Measurements from ENCODE around the gene ZNF530.

Gene ZNF530

DNA sequence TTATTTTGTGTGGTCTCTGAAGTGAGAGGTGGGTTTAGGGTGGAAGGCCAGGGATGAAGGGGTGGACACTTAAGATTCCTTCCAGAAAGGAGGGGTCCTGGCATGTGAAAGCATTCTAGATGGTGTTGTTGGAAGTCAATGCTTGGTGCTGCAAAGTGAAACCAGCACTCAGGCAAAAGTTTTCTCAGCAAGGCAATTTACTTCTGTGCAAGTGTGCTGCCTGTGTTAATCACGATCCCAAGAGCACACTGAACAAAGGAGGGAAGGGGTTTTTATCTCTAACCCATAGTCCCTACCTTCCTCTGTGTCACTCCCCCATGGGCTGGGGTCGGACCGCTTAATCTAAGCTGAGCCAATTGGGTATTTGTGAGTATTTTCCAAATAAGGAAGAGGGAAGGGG lies 15.7 kb downstream of the ZNF530 start:
- no peak for DNase-seq

DNA sequence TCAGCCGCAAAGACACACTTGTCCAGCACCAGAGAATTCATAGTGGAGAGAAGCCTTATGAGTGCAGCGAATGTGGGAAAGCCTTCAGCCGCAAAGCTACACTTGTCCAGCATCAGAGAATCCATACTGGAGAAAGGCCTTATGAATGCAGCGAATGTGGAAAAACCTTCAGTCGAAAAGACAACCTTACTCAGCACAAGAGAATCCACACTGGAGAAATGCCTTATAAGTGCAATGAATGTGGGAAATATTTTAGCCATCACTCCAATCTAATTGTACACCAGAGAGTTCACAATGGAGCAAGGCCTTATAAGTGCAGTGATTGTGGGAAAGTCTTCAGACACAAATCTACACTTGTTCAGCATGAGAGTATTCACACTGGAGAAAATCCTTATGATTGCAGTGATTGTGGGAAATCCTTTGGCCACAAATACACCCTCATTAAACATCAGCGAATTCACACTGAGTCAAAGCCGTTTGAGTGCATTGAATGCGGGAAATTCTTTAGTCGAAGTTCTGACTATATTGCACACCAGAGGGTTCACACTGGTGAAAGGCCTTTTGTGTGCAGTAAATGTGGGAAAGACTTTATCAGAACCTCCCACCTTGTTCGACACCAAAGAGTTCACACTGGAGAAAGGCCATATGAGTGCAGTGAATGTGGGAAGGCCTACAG lies 21.1 kb downstream of the ZNF530 start:
- no peak for DNase-seq

DNA sequence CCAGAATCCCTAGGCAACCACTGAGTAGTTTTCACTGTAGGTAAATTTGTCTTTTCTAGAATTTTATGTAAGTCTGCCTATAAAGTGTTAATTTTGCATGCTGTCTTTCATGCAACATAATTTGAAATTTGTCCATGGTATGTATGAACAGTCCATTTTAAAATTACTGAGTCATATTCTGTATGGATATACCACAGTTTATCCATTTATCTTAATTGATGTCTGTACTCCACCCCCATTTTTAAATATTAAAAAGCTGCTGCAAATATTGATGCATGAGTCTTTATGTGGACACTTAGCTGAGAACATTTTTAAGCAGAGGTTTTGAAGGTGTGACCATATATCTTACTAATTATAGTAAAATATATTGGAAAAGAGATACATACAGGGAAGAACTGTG lies 23.4 kb downstream of the ZNF530 start:
- no peak for DNase-seq

DNA sequence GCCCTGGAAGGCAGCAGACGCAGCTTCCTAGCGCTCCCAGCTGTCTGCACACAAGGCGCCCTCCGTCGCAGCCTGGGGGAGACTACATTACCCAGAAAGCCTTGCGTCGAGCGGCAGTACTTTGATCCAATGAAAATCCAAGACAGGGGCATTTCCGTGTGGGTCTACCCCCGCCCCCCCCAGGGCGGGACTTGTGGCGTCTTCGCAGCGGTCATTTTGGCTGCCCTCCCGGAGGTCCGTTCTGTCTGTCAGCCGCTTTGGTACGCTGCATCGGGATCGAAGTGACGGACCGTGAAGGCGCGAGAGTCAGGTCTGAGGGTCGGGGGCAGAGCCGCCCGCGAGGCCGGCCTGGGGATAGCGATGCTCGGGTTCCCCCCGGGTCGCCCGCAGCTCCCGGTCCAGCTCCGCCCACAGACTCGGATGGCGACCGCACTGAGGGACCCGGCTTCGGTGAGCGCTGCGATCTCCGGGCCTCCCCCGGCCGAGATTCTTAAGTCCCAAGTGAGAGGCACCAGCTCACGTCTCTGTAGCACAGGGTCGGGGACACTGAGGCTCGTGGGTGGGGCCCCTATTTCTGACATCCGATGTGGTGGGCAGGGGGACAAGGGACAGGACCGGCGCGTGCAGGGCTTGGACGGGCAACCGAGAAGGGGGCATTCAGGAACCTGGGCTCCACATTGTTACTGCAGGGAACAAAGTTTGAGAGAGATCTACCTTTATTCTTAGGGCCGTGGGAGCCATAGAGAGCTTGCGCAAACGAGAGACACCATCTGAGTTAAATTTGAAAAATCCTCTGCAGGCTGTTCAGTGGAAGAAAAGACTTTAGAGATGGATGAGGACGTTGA lies 33.5 kb downstream of the ZNF530 start, which contains the start of gene ZNF211:
Gene ZNF211 (plus strand): TSS at position 182 of the 845 bp plus-strand sequence. CDS start 179 bp downstream, at position 361.
- DNase-seq, result peak; percentile 50 to 93 (median 86)

DNA sequence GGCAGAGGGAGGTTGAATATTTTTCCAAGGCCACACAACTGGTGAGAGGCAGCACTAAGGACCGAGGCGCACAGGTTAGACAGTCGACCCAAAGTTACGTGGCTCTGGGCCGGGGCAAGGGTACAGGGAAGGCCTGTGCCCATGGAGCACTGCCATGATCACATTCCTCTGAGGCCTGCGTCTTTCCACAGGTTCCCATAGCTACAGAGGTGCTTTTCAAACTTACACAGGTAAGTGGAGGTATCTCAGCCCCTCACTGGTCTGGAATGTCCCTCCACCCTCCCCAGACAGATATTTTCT lies 34.1 kb downstream of the ZNF530 start:
- DNase-seq, result no peak

DNA sequence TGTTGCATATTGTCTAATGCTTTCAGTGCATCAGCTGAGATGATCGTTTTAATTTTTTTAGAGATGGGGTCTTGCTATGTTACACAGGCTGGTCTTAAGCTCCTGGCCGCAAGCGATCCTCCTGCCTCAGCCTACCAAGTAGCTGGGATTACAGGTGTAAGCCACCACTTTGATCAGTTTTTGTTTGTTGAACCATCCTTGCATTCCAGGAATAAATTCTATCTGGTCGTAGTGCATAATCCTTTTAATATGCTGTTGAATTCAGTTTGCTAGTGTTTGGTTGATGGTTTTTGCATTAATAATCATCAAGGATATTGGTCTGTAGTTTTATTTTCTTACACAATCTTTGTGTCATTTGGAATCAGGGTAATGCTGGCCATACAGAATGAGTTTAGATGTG lies 37.7 kb downstream of the ZNF530 start:
- DNase-seq, result no peak

DNA sequence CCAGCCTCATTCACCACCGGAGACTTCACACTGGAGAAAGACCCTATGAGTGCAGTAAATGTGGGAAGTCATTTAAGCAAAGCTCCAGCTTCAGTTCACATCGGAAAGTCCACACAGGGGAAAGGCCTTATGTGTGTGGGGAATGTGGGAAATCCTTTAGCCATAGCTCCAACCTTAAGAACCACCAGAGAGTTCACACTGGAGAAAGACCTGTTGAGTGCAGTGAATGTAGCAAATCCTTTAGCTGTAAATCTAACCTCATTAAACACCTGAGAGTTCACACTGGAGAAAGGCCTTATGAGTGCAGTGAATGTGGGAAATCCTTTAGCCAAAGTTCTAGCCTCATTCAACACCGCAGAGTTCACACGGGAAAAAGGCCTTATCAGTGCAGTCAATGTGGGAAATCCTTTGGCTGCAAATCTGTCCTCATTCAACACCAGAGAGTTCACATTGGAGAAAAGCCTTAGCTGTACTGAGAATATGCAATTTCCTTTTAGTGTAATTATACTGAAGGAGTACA lies 42.1 kb downstream of the ZNF530 start:
- no peak for DNase-seq

DNA sequence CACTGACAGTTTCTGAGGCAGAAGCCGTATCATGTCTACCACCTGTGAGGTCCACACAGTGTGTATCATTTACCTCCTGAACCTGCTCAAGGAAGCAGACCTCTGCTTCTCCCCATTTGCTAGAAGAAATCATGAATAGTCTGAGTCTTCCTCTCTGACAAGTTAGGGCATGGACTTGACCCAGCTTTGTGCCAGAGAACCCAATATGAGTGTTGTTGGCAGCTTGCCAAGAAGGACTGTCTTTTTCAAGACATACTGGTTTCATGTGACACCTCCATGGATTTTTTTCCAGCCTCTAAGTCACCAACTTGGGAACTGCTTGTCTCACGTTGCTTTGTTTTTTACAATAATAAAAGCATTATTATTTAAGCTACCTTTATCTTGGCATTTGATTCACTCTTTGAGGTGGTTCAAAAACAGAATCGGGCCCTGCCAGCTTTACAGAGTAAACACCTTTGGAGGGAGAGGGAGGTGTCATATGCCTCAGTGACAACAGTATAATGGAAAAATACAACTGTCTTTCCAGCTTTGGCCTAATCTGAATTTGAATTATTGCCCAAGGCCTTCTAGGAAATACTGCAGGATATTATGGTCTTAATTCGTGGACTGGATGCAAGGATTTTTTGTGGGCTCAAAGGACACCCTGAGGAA lies 42.8 kb downstream of the ZNF530 start:
- DNase-seq, result no peak

DNA sequence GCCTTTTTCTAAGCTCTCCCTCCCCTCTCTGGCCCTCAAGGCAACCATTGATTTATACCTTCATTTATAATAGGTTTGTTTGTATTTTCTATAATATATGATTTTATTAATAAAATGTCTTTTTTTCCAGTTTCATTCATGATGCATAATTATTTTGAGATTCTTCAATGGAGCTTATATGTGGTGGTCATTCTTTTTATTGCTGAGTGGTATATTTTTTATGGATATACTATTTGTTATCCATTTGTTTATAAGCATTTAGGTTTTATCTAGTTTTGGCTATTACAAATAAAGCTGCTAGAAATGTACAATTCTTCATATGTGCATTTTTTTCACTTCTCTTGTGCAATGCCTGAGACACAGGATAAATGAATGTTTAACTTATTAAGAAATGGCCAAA lies 44.0 kb downstream of the ZNF530 start:
- DNase-seq, result no peak

DNA sequence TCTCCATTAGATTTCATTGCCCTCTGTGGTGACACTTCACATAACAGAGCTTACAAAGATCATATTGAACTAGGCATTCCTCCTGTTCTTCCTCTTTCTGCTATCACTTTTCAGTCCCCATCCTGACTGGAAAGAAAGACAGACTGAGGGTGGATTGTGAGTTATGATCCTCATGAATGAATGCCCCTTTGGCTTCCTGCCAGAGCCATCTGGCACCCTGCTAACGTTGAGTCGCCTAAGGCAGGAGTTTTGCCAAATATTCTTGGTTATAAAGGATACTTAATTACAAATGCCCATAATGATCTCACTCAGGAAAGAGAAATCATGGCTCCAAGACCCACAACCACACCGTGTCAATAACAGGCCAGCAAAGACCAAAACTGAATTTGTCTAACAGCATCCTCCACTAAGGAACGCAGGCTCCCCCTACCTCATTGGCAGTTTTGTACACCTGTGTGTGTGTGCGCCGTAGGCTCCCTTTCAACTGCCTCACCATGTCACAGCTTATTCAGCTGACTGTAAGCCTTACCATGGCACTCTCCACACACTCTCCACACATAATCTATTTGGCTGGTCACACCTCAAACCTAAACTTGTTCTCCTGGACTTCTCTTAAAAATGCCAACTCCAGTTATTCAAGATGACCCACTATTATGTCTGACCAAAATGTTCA lies 48.8 kb downstream of the ZNF530 start:
- no peak for DNase-seq

DNA sequence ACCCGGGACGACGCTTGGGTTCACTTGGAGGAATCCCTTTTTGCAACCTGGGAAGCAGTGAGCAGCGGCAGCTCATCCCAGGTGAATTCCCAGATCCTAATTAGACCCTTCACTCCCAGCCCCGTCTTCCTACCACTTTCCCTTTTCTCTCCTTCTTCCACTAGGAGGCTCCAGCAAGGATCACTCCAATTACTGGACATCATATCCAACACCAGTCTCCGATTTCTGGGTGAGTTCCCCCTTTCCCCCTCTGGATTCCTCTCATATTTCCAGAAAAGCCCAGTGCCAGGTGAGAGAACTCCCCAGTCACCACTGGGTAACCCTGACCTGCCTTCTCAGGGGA lies 51.9 kb downstream of the ZNF530 start:
- DNase-seq, result no peak

DNA sequence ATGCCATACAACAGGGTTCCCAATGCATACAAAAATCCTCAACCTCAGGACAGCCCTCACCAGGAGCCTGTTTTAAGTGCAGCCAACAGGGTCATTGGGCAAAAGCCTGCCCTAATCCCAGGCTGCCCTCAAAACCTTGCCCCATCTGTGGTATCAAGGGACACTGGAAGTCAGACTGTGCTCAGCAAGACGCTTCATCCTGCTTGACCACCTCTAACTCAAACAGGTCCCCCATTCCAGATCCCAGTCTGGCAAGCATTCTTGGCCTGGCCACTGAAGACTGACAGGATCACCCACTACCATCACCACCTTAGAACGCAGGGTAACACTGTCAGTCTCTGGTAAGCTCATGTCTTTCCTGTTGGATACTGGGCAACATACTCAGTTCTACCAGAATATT lies 54.0 kb downstream of the ZNF530 start:
- DNase-seq, result no peak

DNA sequence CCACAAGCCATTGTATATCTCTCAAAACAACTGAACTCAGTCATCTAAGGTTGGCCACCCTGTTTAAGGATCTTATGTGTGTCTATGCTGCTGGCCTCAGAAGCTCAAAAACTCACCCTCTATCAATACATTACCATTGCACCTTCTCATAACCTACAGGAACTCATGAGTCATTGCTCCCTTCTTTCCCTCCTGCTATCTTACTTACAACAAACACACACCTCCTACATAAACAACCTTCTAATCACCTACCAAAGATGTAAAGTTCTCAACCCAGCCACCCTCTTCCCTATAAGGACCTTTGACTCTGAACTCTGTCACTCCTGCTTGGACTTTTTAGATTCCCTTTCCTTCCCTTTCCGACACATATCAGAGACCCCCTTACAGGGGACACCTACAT lies 55.8 kb downstream of the ZNF530 start:
- no peak for DNase-seq

DNA sequence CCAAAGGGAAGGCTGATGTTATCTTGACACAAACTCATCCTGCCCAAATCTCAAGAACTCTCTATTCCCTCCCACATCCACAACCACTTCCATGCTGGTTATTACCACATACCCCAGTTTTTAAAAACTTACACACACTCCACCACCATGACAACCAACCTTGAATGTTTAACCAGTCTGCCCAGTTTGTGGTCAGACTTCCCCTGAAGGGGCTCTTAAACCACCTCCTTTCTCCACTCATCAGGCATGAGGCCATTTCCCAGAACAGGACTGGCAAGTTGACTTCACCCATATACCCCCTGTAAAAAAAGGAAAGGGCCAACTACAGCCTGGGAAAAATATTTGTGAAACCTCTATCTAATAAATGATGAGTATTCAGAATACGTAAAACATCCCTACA lies 56.7 kb downstream of the ZNF530 start:
- DNase-seq, result no peak

All from C1 segment of cervical spinal cord (tissue), 14 donors.